ENCODE results near the gene WASL.
A peak's percentile ranks its signal among the peaks of the same experiment; 100 is the strongest.
"Not testable (repeated sequence)": the region's sequence is repeated elsewhere in the genome, so short reads cannot be mapped to it uniquely, and the experiment has no call there.

WASL gene

DNA sequence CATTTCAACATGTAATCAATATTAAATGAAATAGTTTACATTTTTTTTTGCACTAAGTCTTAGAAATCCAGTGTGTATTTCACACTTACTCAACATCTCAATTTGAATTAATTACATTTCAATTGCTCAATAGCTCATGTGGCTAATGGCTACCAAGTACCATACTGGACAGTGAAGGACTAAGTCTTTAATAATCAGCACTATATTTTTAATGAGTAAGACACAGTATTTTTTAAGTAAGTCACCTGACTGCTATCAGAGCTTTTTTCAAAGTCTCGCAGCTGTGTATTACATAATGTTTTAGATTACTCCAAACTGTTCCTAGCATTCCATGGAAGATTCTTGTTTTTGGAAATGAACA is 19.6 kb downstream of the WASL start:
- TF ChIP-seq BHLHE40 (IDR thresholded peaks at IDR 0.05; ENCODE audit: borderline replicate concordance) = no peak
- TF ChIP-seq FOXK2 (IDR thresholded peaks at IDR 0.05) = no peak
- no peak for TF ChIP-seq SP1 (IDR thresholded peaks at IDR 0.05)
- TF ChIP-seq, protein P1, sequence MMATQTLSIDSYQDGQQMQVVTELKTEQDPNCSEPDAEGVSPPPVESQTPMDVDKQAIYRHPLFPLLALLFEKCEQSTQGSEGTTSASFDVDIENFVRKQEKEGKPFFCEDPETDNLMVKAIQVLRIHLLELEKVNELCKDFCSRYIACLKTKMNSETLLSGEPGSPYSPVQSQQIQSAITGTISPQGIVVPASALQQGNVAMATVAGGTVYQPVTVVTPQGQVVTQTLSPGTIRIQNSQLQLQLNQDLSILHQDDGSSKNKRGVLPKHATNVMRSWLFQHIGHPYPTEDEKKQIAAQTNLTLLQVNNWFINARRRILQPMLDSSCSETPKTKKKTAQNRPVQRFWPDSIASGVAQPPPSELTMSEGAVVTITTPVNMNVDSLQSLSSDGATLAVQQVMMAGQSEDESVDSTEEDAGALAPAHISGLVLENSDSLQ (IDR thresholded peaks at IDR 0.05) = no peak
- TF ChIP-seq CTBP1 (IDR thresholded peaks at IDR 0.05; ENCODE audit: borderline replicate concordance) = no peak
- no peak for TF ChIP-seq FOXM1 (IDR thresholded peaks at IDR 0.05; ENCODE audit: borderline replicate concordance)
- no peak for TF ChIP-seq FOXA1 (IDR thresholded peaks at IDR 0.05)
- TF ChIP-seq ZNF384 (IDR thresholded peaks at IDR 0.05) = no peak
- no peak for TF ChIP-seq LEF1 (IDR thresholded peaks at IDR 0.05; ENCODE audit: borderline replicate concordance)
- no peak for TF ChIP-seq NFRKB (IDR thresholded peaks at IDR 0.05)
- TF ChIP-seq SUZ12 (IDR thresholded peaks at IDR 0.05) = no peak
- no peak for TF ChIP-seq ELF4 (IDR thresholded peaks at IDR 0.05)
- no peak for TF ChIP-seq HDGF (IDR thresholded peaks at IDR 0.05; ENCODE audit: borderline replicate concordance)
- TF ChIP-seq TARDBP (IDR thresholded peaks at IDR 0.05) = no peak
- no peak for TF ChIP-seq L3MBTL2 (conservative IDR thresholded peaks at IDR 0.05)
- no peak for TF ChIP-seq ARNT (IDR thresholded peaks at IDR 0.05)
- ChIA-PET POLR2A (interaction anchor here (3.8 kb wide), 1 partner anchor 20 kb away, joined by 15 read pairs; the partner anchor contains the start of gene WASL), CTCF (interaction anchor here (1.1 kb wide), 1 partner anchor 20 kb away, joined by 4 read pairs; the partner anchor contains the start of gene WASL)
- no peak for DNase-seq (ENCODE audit: extremely low spot score)

DNA sequence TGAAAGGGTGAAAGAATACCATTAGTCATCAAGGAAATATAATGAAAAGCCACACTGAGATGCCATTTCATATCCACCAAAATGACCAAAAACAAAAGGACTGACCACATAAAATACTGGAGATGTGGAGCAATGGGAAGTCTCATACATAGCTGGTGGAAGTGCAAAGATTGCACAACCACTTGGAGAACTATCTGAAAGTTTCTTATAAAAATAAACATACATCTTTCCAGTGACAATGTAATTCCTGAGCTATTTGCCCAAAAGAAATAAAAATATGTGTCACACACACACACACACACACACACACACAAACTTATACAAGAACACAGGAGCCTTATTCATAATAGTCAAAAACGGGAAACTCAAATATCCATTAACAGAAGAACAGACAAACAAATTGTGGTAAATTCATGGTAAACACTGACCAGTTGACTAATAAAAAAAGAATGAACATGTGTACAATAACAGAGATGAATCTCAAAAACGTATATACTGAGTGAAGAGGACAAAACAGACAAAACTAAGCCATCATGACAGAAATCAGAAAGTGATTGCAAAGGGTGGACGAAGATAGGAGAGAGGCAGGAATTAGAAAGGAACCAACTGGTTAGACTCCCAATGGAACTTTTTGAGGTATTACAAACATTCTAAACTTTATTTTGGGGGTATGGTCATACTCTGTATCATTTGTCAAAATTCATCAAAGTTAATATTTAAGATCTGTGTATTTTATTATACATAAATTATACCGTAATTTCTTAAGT is 21.5 kb downstream of the WASL start:
- DNase-seq (ENCODE audit: extremely low spot score) = no peak
- no peak for TF ChIP-seq L3MBTL2 (conservative IDR thresholded peaks at IDR 0.05)
- TF ChIP-seq, protein P1 (IDR thresholded peaks at IDR 0.05) = no peak
- ChIA-PET POLR2A (interaction anchor here (3.8 kb wide), 1 partner anchor 22 kb away, joined by 15 read pairs; the partner anchor contains the start of gene WASL), CTCF (no interaction called here)

DNA sequence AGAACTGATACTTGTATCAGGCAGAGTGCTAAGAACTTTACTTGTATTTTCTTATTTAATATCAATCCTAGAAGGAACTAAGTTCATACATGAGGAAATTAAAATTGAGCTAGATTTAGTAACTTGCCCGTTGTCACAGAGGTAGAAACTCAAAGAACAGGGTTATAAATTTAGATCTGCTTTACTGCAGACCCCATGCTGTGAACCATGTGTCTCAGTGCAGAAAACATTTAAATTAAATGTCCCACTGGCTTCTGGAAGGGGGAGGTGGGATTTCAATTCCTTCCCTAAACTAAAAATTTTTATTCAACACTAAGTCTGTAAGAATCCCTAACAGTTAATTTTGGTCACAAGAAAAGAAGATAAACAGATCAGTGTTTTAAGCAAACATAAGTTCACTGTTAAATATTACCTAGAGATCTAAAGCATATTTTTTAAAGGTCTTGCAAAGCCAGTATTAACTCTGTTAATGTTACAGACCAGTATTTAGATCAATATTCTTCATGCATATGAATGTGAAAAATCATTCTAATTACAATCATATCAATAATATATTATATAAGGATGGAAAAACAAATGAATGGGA is 23.1 kb downstream of the WASL start:
- peak; percentile 13 for DNase-seq (ENCODE audit: extremely low spot score)
- POLR2A ChIA-PET = interaction anchor here (0.9 kb wide), 1 partner anchor 23 kb away, joined by 5 read pairs; the partner anchor contains the start of gene WASL
- TF ChIP-seq SUZ12 (IDR thresholded peaks at IDR 0.05) (no peak), HDGF (IDR thresholded peaks at IDR 0.05; ENCODE audit: borderline replicate concordance) (no peak), FOXA1 (IDR thresholded peaks at IDR 0.05) (no peak), ARNT (IDR thresholded peaks at IDR 0.05) (no peak)
- TF ChIP-seq, protein P1 (IDR thresholded peaks at IDR 0.05) = peak; percentile 54
- CTCF ChIA-PET = no interaction called here

DNA sequence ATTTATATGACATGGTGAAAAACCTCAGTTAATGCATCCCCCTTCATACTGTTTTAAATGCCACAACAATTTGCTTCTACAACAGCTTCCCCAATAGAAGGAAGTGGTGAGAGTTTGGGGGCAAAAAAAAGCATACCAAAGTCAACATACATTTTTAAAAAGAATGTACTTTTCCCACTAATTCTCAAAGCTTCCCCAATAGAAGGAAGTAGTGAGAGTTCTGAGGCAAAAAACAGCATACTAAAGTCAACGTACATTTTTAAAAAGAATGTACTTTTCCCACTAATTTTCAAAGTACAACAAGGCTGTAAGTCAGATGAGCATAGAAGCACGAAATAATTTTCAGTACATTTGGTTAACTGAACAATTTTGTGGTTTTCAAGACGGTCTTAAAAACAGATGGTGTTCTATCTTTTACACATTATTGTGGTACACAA is 24.0 kb downstream of the WASL start:
- ChIA-PET POLR2A (interaction anchor here (1.4 kb wide), 1 partner anchor 167 kb away, joined by 3 read pairs; the partner anchor contains the start of gene NDUFA5), CTCF (no interaction called here)
- TF ChIP-seq HDGF (IDR thresholded peaks at IDR 0.05; ENCODE audit: borderline replicate concordance) = no peak
- DNase-seq (ENCODE audit: extremely low spot score) = no peak

GRCh38 chr7:123723913-123724312 is 24.9 kb downstream of the WASL start:
- CTCF ChIA-PET = interaction anchor here (1.3 to 1.4 kb wide), 2 partner anchors 22 kb away, joined by 4 read pairs; no protein-coding TSS in a partner anchor
- TF ChIP-seq SP1 (IDR thresholded peaks at IDR 0.05) = no peak
- no peak for TF ChIP-seq HDGF (IDR thresholded peaks at IDR 0.05; ENCODE audit: borderline replicate concordance)
- TF ChIP-seq SUZ12 (IDR thresholded peaks at IDR 0.05) = no peak
- TF ChIP-seq L3MBTL2 (conservative IDR thresholded peaks at IDR 0.05) = no peak
- TF ChIP-seq CTBP1 (IDR thresholded peaks at IDR 0.05; ENCODE audit: borderline replicate concordance) = no peak
- TF ChIP-seq TARDBP (IDR thresholded peaks at IDR 0.05) = no peak
- TF ChIP-seq FOXM1 (IDR thresholded peaks at IDR 0.05; ENCODE audit: borderline replicate concordance) = no peak
- TF ChIP-seq LEF1 (IDR thresholded peaks at IDR 0.05; ENCODE audit: borderline replicate concordance) = no peak
- no peak for TF ChIP-seq ELF4 (IDR thresholded peaks at IDR 0.05)
- TF ChIP-seq BHLHE40 (IDR thresholded peaks at IDR 0.05; ENCODE audit: borderline replicate concordance) = no peak
- POLR2A ChIA-PET = interaction anchor here (1.4 to 1.8 kb wide), 2 partner anchors 25 to 166 kb away, joined by 3 to 11 read pairs; partner anchors contain the start of genes NDUFA5 and WASL
- no peak for DNase-seq (ENCODE audit: extremely low spot score)

- POLR2A ChIA-PET; DNase-seq (ENCODE audit: extremely low spot score): not testable (repeated sequence)
- CTCF ChIA-PET = interaction anchor here (0.7 kb wide), 1 partner anchor 16 kb away, joined by 4 read pairs; no protein-coding TSS in a partner anchor
Measured at GRCh38 chr7:123720527-123720926, 28.3 kb downstream of the WASL start.

Data from HEK293T (cell line).